Ovary (tissue), 9 donors: ENCODE data around the gene RNF175. TPM values are rescaled to one million over a fixed set of nuclear protein-coding genes. Genes with fewer than 3 reads are reported as not detected.

ENCODE experiments used
- DNase-seq, 5 donors: peaks; one replicate each; pipeline ENCODE4 v3.0.0-alpha.2; 2019 to 2020
- H3K27ac ChIP-seq, 2 donors: fragments of 200-600 bp; one replicate each; pipeline versions ENCODE4 v1.5.1 to v1.8.0; 2019 to 2022
- H3K27me3 ChIP-seq: fragments of 200-600 bp; one replicate; pipeline ENCODE4 v1.8.0; 2022
- H3K36me3 ChIP-seq: fragments of 200-600 bp; sonication (generic); one replicate; pipeline ENCODE4 v1.5.1; 2019
- H3K4me1 ChIP-seq: one replicate; pipeline ENCODE4 v1.8.1; 2013; ENCODE audit warnings: mild to moderate bottlenecking, moderate library complexity; ENCODE audit not compliant: insufficient read depth
- H3K4me3 ChIP-seq: fragments of 200-600 bp; sonication (generic); one replicate; pipeline ENCODE4 v1.5.1; 2017
- H3K9me3 ChIP-seq, 2 donors: fragments of 200-600 bp in 1 of 2; sonication (generic) in 1 of 2; one replicate each; pipeline versions ENCODE4 v1.5.1 to v1.8.1; 2013 to 2019; ENCODE audit warnings: mild to moderate bottlenecking in 1 of 2, moderate library complexity in 1 of 2
- EP300 ChIP-seq: sonication (generic); formaldehyde crosslinking; IDR thresholded peaks from one replicate; pipeline ENCODE4 v1.6.1; 2017; ENCODE audit warnings: antibody characterized with exemption
- POLR2A ChIP-seq: fragments of 450-650 bp; IDR thresholded peaks from one replicate; pipeline ENCODE4 v1.6.1; 2017; ENCODE audit warnings: antibody characterized with exemption, mild to moderate bottlenecking, moderate library complexity
- WGBS, 3 donors: extraction: QIAGEN DNeasy Blood & Tissue Kit in 1 of 3; methylation state at CpG; one replicate each; pipeline versions ENCODE4 v1.1.5 to v1.1.7; 2013 to 2017; 5-methylcytosine and 5-hydroxymethylcytosine counted together
- intact Hi-C, 4 donors: fragments of 100-400 bp; cut with DNase I; formaldehyde crosslinking; loops; one replicate each; pipeline versions ENCODE4 v1.11.0 to v1.15.1; 2022 to 2023
- polyA plus RNA-seq, 2 donors: library from polyadenylated mRNA; stranded (reverse); fragments of 200-250 nt in 1 of 2; fragments of 350-450 nt in 1 of 2; fragmentation: Illumina TruSeq in 1 of 2; extraction: RNeasy Lipid Tissue Mini Kit (QIAGEN cat#74804) in 1 of 2; gene quantifications; one replicate each; pipeline ENCODE4 v1.2.3, GENCODE V29; 2013 to 2014
- total RNA-seq, 7 donors: library from RNA; depleted of rRNA in 2 of 7; stranded (reverse); fragments of >200 nt in 2 of 7; fragmentation: NEBNext Ultra II Directional in 3 of 7; extraction: Animal tissue kit (Norgen Biotek cat#: 25700) in 3 of 7; gene quantifications; one replicate each; pipeline versions ENCODE4 v1.1.0 to v1.2.4, GENCODE V29; 2016 to 2023
- TF ChIP-seq, protein P1 (sequence below), 3 donors: fragments of 450-650 bp in 2 of 3; fragments of 200-600 bp in 1 of 3; IDR thresholded peaks; one replicate each; pipeline versions ENCODE4 v1.5.1 to v1.8.0; 2016 to 2022; ENCODE audit warnings: antibody characterized with exemption in 3 of 3, mild to moderate bottlenecking in 1 of 3
- donor health status: DM: no; HTN: no; CAD: no; lungs with moderate emphysema.
- donor health status: DM: no; HTN: no; CAD: no.
- donor health status: Bipolar disorder and iron deficiency.
- donor health status: DM: yes; HTN: yes; CAD: no.
- donor health status: DM: no; HTN: no; CAD: no.
- donor health status: DM: yes; HTN: yes; CAD: no.

RNF175 gene
- total and polyA plus RNA-seq, 9 donors: 0.07 to 0.20 TPM; not detected in 7

- Histone ChIP-seq H3K4me3 (no peak overlapping the region), H3K9me3 (no peaks in the 10 kb centered on the region), H3K27ac (no peak overlapping the region), H3K36me3 (no peaks in the 10 kb centered on the region), H3K4me1 (no peaks in the 10 kb centered on the region), H3K27me3 (no peaks in the 10 kb centered on the region)
- intact Hi-C loops: no loop called here
- TF ChIP-seq EP300: no peak
- TF ChIP-seq, protein P1, sequence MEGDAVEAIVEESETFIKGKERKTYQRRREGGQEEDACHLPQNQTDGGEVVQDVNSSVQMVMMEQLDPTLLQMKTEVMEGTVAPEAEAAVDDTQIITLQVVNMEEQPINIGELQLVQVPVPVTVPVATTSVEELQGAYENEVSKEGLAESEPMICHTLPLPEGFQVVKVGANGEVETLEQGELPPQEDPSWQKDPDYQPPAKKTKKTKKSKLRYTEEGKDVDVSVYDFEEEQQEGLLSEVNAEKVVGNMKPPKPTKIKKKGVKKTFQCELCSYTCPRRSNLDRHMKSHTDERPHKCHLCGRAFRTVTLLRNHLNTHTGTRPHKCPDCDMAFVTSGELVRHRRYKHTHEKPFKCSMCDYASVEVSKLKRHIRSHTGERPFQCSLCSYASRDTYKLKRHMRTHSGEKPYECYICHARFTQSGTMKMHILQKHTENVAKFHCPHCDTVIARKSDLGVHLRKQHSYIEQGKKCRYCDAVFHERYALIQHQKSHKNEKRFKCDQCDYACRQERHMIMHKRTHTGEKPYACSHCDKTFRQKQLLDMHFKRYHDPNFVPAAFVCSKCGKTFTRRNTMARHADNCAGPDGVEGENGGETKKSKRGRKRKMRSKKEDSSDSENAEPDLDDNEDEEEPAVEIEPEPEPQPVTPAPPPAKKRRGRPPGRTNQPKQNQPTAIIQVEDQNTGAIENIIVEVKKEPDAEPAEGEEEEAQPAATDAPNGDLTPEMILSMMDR (IDR thresholded peaks at IDR 0.05): no peak
- TF ChIP-seq POLR2A: no peak
- DNase-seq: no peak
These were observed 53.3 kb downstream of the RNF175 start for GRCh38 chr4:153706519-153706918.

DNA sequence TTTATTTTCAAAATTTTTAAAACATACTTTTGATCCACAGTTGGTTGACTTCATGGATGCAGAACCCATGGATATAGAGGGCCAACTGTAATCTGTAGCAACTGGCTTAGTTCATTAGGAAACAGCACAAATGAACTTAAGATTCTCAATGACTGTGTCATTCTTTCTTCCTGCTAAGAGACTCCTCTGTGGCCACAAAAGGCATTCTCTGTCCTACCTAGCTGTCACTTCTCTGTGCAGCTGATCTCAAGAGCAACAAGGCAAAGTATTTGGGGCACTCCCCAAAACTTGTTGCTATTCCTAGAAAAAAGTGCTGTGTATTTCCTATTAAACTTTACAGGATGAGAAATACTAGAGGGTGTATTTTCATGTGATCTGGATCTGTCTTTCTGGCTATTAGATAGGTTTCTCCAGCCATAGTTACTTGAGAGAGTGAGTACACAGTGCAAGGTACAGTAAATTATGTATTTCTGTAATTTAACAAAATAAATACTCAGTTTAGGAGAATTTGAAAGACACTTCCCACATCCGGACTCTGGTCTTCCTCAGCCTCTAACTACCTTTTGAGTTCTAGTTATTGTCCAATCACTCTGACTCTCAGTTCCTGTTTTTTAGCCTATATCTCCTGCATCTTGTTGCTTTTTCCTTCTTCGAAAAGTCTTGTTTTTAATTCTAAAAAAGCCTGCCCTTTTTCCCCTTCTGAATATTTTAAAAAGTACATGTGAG lies 53.9 kb downstream of the RNF175 start:
- Histone ChIP-seq H3K9me3 (no peaks in the 10 kb centered on the region), H3K36me3 (no peaks in the 10 kb centered on the region), H3K4me1 (no peaks in the 10 kb centered on the region), H3K27ac (no peak overlapping the region), H3K27me3 (no peaks in the 10 kb centered on the region), H3K4me3 (no peak overlapping the region)
- 78 to 89% (median 87%) methylated on average over 2 of the region's 2 CpGs for WGBS, 3 donors
- no peak for DNase-seq
- TF ChIP-seq EP300 (no peak), POLR2A (no peak)
- TF ChIP-seq, protein P1 (IDR thresholded peaks at IDR 0.05): no peak
- intact Hi-C loops: no loop called here

DNA sequence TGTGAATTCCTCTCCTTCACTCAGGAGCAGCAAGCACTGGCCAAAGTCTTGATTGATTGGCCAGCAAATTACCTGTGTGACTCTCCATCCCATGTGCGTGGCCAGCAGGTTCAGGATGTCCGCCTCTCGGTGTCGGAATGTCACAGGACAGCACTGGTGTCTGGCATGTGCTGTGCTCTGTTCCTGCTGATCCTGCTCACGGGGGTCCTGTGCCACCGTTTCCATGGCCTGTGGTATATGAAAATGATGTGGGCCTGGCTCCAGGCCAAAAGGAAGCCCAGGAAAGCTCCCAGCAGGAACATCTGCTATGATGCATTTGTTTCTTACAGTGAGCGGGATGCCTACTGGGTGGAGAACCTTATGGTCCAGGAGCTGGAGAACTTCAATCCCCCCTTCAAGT lies 55.3 kb downstream of the RNF175 start:
- Histone ChIP-seq H3K27ac (no peak overlapping the region), H3K4me1 (no peaks in the 10 kb centered on the region), H3K36me3 (no peaks in the 10 kb centered on the region), H3K4me3 (no peak overlapping the region), H3K27me3 (no peaks in the 10 kb centered on the region), H3K9me3 (no peaks in the 10 kb centered on the region)
- TF ChIP-seq EP300: no peak
- TF ChIP-seq, protein P1 (IDR thresholded peaks at IDR 0.05): no peak
- no peak for TF ChIP-seq POLR2A
- 94 to 95% (median 95%) methylated on average over 7 of the region's 7 CpGs for WGBS, 3 donors
- intact Hi-C loops: no loop called here
- DNase-seq: no peak

DNA sequence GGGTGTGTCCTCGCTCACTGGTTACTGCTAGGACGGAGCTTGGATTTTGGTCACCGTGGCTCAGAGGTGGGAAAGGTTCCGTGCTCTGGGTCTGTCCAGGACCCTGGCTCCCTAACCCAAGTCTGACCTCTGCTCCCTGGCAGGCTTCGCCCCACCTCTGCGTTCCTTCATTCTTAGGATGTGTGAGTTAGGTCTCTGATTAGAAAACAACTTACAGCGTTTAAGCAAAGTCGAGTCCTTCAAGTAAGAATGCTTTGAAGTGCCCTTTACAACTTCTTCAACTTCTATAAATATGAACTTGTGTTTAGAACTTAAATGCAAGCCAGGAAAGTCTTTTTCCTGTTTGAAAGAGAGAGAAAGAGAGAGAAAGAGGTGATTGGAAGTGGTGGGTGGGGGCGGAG lies 74.9 kb downstream of the RNF175 start:
- no peaks in the 10 kb centered on the region for H3K36me3 ChIP-seq
- DNase-seq: no peak
- no peaks in the 10 kb centered on the region for H3K27me3 ChIP-seq
- peaks cover 6% of the 10 kb centered on the region for H3K4me1 ChIP-seq
- no peak overlapping the region for H3K27ac ChIP-seq
- intact Hi-C loops: no loop called here
- no peak for TF ChIP-seq EP300
- TF ChIP-seq POLR2A: no peak
- TF ChIP-seq, protein P1 (IDR thresholded peaks at IDR 0.05): no peak
- peak overlapping the region; percentile 44 for H3K4me3 ChIP-seq
- 11 to 15% (median 13%) methylated on average over 9 of the region's 9 CpGs for WGBS, 3 donors
- H3K9me3 ChIP-seq: no peaks in the 10 kb centered on the region
